ENCODE results near the gene BIRC3.
A peak's percentile ranks its signal among the peaks of the same experiment; 100 is the strongest.

- TF ChIP-seq, protein P1, sequence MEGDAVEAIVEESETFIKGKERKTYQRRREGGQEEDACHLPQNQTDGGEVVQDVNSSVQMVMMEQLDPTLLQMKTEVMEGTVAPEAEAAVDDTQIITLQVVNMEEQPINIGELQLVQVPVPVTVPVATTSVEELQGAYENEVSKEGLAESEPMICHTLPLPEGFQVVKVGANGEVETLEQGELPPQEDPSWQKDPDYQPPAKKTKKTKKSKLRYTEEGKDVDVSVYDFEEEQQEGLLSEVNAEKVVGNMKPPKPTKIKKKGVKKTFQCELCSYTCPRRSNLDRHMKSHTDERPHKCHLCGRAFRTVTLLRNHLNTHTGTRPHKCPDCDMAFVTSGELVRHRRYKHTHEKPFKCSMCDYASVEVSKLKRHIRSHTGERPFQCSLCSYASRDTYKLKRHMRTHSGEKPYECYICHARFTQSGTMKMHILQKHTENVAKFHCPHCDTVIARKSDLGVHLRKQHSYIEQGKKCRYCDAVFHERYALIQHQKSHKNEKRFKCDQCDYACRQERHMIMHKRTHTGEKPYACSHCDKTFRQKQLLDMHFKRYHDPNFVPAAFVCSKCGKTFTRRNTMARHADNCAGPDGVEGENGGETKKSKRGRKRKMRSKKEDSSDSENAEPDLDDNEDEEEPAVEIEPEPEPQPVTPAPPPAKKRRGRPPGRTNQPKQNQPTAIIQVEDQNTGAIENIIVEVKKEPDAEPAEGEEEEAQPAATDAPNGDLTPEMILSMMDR (IDR thresholded peaks at IDR 0.05), result peak; percentile 61
- no peak for TF ChIP-seq EZH2 (IDR thresholded peaks at IDR 0.05; ENCODE audit: borderline replicate concordance, insufficient read depth, low read depth, low read length, poor library complexity, severe bottlenecking)
These were observed 50.1 kb downstream of the BIRC3 start for GRCh38 chr11:102367364-102367763.

Data from B cell (primary cell).